Spleen (tissue), 7 donors: ENCODE data around the gene CELF1.

Source experiments
- POLR2A ChIP-seq, 3 donors: fragments of 450-650 bp; IDR thresholded peaks; one replicate each; pipeline ENCODE4 v1.5.1; 2017; ENCODE audit warnings: antibody characterized with exemption in 3 of 3, mild to moderate bottlenecking in 1 of 3
- TF ChIP-seq, protein P1 (sequence below), 11 experiments: fragments of 200-600 bp in 7 of 11; fragments of 450-650 bp in 4 of 11; sonication (generic) in 4 of 11; IDR thresholded peaks in 8 of 11; conservative IDR thresholded peaks in 3 of 11; 1 replicate in 7 of 11; 2 replicates in 4 of 11; pipeline versions ENCODE4 v1.4.0 to v1.8.0; 2016 to 2021; ENCODE audit warnings: antibody characterized with exemption in 11 of 11, inconsistent platforms in 4 of 11, mild to moderate bottlenecking in 1 of 11
- donor health status: DM: no; HTN: no; CAD: no; lungs with moderate emphysema.
- donor health status: DM: no; HTN: no; CAD: no.
- donor health status: DM: no; HTN: no; CAD: no.

- TF ChIP-seq, protein P1, sequence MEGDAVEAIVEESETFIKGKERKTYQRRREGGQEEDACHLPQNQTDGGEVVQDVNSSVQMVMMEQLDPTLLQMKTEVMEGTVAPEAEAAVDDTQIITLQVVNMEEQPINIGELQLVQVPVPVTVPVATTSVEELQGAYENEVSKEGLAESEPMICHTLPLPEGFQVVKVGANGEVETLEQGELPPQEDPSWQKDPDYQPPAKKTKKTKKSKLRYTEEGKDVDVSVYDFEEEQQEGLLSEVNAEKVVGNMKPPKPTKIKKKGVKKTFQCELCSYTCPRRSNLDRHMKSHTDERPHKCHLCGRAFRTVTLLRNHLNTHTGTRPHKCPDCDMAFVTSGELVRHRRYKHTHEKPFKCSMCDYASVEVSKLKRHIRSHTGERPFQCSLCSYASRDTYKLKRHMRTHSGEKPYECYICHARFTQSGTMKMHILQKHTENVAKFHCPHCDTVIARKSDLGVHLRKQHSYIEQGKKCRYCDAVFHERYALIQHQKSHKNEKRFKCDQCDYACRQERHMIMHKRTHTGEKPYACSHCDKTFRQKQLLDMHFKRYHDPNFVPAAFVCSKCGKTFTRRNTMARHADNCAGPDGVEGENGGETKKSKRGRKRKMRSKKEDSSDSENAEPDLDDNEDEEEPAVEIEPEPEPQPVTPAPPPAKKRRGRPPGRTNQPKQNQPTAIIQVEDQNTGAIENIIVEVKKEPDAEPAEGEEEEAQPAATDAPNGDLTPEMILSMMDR (IDR thresholded peaks at IDR 0.05 in 8 of 11, conservative IDR thresholded peaks at IDR 0.05 in 3 of 11): no peak
- TF ChIP-seq POLR2A (IDR thresholded peaks at IDR 0.05): no peak
These were observed 28.5 kb downstream of the CELF1 start for GRCh38 chr11:47524291-47524874.
